ENCODE measurements around the gene OS9. TPM values are rescaled to one million over a fixed set of nuclear protein-coding genes. Genes with fewer than 3 reads are reported as not detected.
A peak's percentile ranks its signal among the peaks of the same experiment; 100 is the strongest.

The OS9 gene
- total and polyA plus RNA-seq, 9 of the 15 experiments (the other 6 are each of a cell fraction or from before 2014, with no cell fraction given) = 4.6 to 105 (median 89.5) TPM

DNA sequence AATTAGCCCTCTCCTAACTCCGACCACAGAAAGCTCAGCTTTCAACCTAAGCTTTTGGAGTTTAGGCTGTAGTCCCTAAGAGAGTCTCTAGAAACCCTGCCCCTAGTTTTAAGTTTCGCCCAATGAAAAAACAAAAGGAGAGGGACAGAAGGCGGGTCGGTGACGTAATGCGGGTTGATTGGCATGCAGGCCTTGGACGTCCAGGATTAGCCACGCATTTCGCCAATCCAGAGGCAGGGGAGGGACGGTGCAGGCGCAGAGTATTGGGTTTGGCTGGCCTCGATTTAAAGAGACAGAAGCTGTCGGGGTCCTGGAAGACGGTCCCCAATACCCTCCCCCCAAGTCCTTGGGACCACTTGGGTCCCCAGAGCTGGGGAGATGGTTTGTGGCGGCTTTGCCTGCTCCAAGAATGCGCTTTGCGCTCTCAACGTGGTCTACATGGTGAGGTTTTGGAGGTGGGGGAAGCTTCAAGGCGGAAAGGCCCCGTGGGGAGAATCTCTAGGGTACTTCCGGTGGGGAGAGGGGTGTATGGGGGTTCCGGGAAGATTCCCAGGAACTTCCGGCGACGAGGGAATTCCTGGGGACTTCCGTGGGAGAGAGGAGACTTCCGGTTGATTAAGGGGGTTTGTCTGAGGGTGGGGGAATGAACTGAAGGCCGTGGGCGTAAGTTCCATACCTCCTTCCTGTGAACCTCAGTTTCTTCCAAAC, 51.0 kb downstream of the OS9 start, which contains the start of gene TSPAN31 (continued):
- TF ChIP-seq, protein P1, sequence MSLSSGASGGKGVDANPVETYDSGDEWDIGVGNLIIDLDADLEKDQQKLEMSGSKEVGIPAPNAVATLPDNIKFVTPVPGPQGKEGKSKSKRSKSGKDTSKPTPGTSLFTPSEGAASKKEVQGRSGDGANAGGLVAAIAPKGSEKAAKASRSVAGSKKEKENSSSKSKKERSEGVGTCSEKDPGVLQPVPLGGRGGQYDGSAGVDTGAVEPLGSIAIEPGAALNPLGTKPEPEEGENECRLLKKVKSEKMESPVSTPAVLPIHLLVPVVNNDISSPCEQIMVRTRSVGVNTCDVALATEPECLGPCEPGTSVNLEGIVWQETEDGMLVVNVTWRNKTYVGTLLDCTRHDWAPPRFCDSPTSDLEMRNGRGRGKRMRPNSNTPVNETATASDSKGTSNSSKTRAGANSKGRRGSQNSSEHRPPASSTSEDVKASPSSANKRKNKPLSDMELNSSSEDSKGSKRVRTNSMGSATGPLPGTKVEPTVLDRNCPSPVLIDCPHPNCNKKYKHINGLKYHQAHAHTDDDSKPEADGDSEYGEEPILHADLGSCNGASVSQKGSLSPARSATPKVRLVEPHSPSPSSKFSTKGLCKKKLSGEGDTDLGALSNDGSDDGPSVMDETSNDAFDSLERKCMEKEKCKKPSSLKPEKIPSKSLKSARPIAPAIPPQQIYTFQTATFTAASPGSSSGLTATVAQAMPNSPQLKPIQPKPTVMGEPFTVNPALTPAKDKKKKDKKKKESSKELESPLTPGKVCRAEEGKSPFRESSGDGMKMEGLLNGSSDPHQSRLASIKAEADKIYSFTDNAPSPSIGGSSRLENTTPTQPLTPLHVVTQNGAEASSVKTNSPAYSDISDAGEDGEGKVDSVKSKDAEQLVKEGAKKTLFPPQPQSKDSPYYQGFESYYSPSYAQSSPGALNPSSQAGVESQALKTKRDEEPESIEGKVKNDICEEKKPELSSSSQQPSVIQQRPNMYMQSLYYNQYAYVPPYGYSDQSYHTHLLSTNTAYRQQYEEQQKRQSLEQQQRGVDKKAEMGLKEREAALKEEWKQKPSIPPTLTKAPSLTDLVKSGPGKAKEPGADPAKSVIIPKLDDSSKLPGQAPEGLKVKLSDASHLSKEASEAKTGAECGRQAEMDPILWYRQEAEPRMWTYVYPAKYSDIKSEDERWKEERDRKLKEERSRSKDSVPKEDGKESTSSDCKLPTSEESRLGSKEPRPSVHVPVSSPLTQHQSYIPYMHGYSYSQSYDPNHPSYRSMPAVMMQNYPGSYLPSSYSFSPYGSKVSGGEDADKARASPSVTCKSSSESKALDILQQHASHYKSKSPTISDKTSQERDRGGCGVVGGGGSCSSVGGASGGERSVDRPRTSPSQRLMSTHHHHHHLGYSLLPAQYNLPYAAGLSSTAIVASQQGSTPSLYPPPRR (CRISPR knock-in tag; IDR thresholded peaks at IDR 0.05; ENCODE audit: borderline replicate concordance) = no peak
- no peak for TF ChIP-seq KLF1 (tag; IDR thresholded peaks at IDR 0.05)
- no peak for TF ChIP-seq TEAD1 (CRISPR knock-in tag; IDR thresholded peaks at IDR 0.05)
- TF ChIP-seq ZNF133 (CRISPR knock-in tag; IDR thresholded peaks at IDR 0.05) = no peak
- peak; percentile 45 for TF ChIP-seq JUN (IDR thresholded peaks at IDR 0.05; ENCODE audit: borderline replicate concordance, low read depth, low read length)
- no peak; the same call in 1 of the 2 replicates for TF ChIP-seq JUN (CRISPR knock-in tag; IDR thresholded peaks at IDR 0.05; ENCODE audit: borderline replicate concordance)
- TF ChIP-seq, protein P2, sequence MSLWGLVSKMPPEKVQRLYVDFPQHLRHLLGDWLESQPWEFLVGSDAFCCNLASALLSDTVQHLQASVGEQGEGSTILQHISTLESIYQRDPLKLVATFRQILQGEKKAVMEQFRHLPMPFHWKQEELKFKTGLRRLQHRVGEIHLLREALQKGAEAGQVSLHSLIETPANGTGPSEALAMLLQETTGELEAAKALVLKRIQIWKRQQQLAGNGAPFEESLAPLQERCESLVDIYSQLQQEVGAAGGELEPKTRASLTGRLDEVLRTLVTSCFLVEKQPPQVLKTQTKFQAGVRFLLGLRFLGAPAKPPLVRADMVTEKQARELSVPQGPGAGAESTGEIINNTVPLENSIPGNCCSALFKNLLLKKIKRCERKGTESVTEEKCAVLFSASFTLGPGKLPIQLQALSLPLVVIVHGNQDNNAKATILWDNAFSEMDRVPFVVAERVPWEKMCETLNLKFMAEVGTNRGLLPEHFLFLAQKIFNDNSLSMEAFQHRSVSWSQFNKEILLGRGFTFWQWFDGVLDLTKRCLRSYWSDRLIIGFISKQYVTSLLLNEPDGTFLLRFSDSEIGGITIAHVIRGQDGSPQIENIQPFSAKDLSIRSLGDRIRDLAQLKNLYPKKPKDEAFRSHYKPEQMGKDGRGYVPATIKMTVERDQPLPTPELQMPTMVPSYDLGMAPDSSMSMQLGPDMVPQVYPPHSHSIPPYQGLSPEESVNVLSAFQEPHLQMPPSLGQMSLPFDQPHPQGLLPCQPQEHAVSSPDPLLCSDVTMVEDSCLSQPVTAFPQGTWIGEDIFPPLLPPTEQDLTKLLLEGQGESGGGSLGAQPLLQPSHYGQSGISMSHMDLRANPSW (CRISPR knock-in tag; IDR thresholded peaks at IDR 0.05) = no peak
- TF ChIP-seq, protein P3, sequence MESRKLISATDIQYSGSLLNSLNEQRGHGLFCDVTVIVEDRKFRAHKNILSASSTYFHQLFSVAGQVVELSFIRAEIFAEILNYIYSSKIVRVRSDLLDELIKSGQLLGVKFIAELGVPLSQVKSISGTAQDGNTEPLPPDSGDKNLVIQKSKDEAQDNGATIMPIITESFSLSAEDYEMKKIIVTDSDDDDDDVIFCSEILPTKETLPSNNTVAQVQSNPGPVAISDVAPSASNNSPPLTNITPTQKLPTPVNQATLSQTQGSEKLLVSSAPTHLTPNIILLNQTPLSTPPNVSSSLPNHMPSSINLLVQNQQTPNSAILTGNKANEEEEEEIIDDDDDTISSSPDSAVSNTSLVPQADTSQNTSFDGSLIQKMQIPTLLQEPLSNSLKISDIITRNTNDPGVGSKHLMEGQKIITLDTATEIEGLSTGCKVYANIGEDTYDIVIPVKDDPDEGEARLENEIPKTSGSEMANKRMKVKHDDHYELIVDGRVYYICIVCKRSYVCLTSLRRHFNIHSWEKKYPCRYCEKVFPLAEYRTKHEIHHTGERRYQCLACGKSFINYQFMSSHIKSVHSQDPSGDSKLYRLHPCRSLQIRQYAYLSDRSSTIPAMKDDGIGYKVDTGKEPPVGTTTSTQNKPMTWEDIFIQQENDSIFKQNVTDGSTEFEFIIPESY (CRISPR knock-in tag; IDR thresholded peaks at IDR 0.05) = peak; percentile 5; the same call in 1 of the 2 replicates
- TF ChIP-seq CEBPB (tag; IDR thresholded peaks at IDR 0.05) = peak; percentile 85
- TF ChIP-seq FOXP1 (CRISPR knock-in tag; IDR thresholded peaks at IDR 0.05) = no peak; the same call in 1 of the 2 replicates
- TF ChIP-seq ZNF696 (CRISPR knock-in tag; conservative IDR thresholded peaks at IDR 0.05) = no peak
- TF ChIP-seq BHLHE40 (IDR thresholded peaks at IDR 0.05; ENCODE audit: low read length) = no peak
- TF ChIP-seq, protein P4, sequence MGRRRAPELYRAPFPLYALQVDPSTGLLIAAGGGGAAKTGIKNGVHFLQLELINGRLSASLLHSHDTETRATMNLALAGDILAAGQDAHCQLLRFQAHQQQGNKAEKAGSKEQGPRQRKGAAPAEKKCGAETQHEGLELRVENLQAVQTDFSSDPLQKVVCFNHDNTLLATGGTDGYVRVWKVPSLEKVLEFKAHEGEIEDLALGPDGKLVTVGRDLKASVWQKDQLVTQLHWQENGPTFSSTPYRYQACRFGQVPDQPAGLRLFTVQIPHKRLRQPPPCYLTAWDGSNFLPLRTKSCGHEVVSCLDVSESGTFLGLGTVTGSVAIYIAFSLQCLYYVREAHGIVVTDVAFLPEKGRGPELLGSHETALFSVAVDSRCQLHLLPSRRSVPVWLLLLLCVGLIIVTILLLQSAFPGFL (CRISPR knock-in tag; IDR thresholded peaks at IDR 0.05) = no peak
- TF ChIP-seq, protein P5, sequence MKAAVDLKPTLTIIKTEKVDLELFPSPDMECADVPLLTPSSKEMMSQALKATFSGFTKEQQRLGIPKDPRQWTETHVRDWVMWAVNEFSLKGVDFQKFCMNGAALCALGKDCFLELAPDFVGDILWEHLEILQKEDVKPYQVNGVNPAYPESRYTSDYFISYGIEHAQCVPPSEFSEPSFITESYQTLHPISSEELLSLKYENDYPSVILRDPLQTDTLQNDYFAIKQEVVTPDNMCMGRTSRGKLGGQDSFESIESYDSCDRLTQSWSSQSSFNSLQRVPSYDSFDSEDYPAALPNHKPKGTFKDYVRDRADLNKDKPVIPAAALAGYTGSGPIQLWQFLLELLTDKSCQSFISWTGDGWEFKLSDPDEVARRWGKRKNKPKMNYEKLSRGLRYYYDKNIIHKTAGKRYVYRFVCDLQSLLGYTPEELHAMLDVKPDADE (conservative IDR thresholded peaks at IDR 0.05; ENCODE audit: control insufficient read depth, low read depth, low read length) = no peak
